Ishikawa (cell line): ENCODE results near the gene RABL6.

ENCODE experiments used
- CEBPB ChIP-seq: IDR thresholded peaks from 2 replicates; pipeline ENCODE4 v1.6.1; 2012
- EP300 ChIP-seq: IDR thresholded peaks from 2 replicates; pipeline ENCODE4 v1.6.1; 2012; ENCODE audit warnings: borderline replicate concordance
- RAD21 ChIP-seq: IDR thresholded peaks from 2 replicates; pipeline ENCODE4 v1.6.1; 2012; ENCODE audit warnings: low read depth
- TEAD4 ChIP-seq: IDR thresholded peaks from 2 replicates; pipeline ENCODE4 v1.6.1; 2012
- YY1 ChIP-seq: IDR thresholded peaks from 2 replicates; pipeline ENCODE4 v1.6.1; 2012; ENCODE audit warnings: low read depth
- TF ChIP-seq, protein P1 (sequence below): IDR thresholded peaks from 2 replicates; pipeline ENCODE4 v1.6.1; 2012; ENCODE audit warnings: low read depth, mild to moderate bottlenecking
- TF ChIP-seq, protein P2 (sequence below): IDR thresholded peaks from 2 replicates; pipeline ENCODE4 v1.6.1; 2012

DNA sequence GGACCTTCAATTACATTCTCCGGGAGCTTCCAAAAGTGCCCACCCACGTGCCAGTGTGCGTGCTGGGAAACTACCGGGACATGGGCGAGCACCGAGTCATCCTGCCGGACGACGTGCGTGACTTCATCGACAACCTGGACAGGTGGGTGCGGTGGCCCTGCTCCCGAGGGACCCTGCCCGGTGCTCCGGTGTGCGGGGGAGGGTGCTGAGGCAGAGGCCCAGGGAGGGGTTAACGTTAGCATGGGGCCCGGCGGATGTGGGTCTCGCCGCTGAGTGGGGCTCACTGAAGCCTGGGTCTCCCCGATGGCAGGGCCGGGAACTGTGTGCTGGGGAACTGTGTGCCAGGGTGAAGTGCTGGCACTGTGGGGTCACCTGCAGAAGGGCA lies 24.0 kb downstream of the RABL6 start:
- TF ChIP-seq TEAD4 (no peak), EP300 (no peak), RAD21 (no peak), CEBPB (no peak), YY1 (no peak)
- TF ChIP-seq, protein P1, sequence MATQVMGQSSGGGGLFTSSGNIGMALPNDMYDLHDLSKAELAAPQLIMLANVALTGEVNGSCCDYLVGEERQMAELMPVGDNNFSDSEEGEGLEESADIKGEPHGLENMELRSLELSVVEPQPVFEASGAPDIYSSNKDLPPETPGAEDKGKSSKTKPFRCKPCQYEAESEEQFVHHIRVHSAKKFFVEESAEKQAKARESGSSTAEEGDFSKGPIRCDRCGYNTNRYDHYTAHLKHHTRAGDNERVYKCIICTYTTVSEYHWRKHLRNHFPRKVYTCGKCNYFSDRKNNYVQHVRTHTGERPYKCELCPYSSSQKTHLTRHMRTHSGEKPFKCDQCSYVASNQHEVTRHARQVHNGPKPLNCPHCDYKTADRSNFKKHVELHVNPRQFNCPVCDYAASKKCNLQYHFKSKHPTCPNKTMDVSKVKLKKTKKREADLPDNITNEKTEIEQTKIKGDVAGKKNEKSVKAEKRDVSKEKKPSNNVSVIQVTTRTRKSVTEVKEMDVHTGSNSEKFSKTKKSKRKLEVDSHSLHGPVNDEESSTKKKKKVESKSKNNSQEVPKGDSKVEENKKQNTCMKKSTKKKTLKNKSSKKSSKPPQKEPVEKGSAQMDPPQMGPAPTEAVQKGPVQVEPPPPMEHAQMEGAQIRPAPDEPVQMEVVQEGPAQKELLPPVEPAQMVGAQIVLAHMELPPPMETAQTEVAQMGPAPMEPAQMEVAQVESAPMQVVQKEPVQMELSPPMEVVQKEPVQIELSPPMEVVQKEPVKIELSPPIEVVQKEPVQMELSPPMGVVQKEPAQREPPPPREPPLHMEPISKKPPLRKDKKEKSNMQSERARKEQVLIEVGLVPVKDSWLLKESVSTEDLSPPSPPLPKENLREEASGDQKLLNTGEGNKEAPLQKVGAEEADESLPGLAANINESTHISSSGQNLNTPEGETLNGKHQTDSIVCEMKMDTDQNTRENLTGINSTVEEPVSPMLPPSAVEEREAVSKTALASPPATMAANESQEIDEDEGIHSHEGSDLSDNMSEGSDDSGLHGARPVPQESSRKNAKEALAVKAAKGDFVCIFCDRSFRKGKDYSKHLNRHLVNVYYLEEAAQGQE: no peak
- TF ChIP-seq, protein P2, sequence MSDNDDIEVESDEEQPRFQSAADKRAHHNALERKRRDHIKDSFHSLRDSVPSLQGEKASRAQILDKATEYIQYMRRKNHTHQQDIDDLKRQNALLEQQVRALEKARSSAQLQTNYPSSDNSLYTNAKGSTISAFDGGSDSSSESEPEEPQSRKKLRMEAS: no peak
